CD14-positive monocyte (primary cell): ENCODE data around the gene VTI1A. TPM values are rescaled to one million over a fixed set of nuclear protein-coding genes. Genes with fewer than 3 reads are reported as not detected.
A peak's percentile ranks its signal among the peaks of the same experiment; 100 is the strongest.

Source experiments
- DNase-seq, 3 donors: peaks; one replicate each; pipeline ENCODE4 v3.0.0-alpha.2; 2011 to 2022
- H2AFZ ChIP-seq: 2 replicates; pipeline ENCODE4 v1.6.0; 2012; ENCODE audit warnings: mild to moderate bottlenecking, low read depth, low read length, inconsistent platforms; ENCODE audit not compliant: insufficient read depth, poor library complexity, severe bottlenecking
- H3K27ac ChIP-seq, 2 donors: 1 replicate in 1 of 2; 2 replicates in 1 of 2; pipeline ENCODE4 v1.5.1; 2012 to 2013; ENCODE audit warnings: low read length in 2 of 2, control low read depth in 1 of 2, inconsistent platforms in 1 of 2, low read depth in 1 of 2, mild to moderate bottlenecking in 1 of 2
- H3K27me3 ChIP-seq, 2 donors: one replicate each; pipeline versions ENCODE4 v1.6.0 to v1.6.1; 2011 to 2013; ENCODE audit warnings: low read length in 2 of 2; ENCODE audit not compliant: control insufficient read depth in 2 of 2, insufficient read depth in 2 of 2
- H3K36me3 ChIP-seq, 2 donors: replicated peaks in 1 of 2; 1 replicate in 1 of 2; 2 replicates in 1 of 2; pipeline versions ENCODE4 v1.5.1 to v1.6.1; 2012 to 2013; ENCODE audit warnings: low read length in 2 of 2, control low read depth in 1 of 2, inconsistent platforms in 1 of 2, mild to moderate bottlenecking in 1 of 2; ENCODE audit not compliant: insufficient read depth in 2 of 2, control insufficient read depth in 1 of 2
- H3K4me1 ChIP-seq, 2 donors: 1 replicate in 1 of 2; 2 replicates in 1 of 2; pipeline versions ENCODE4 v1.5.1 to v1.6.1; 2012 to 2013; ENCODE audit warnings: low read length in 2 of 2, control low read depth in 1 of 2, inconsistent platforms in 1 of 2, mild to moderate bottlenecking in 1 of 2, moderate library complexity in 1 of 2; ENCODE audit not compliant: insufficient read depth in 2 of 2, control insufficient read depth in 1 of 2
- H3K4me2 ChIP-seq: replicated peaks from 2 replicates; pipeline ENCODE3; 2012; ENCODE audit warnings: low read length, moderate library complexity, mild to moderate bottlenecking; ENCODE audit not compliant: poor library complexity, severe bottlenecking; ENCODE audit errors: extremely low read depth
- H3K4me3 ChIP-seq, 3 experiments: fragments of 200-600 bp in 1 of 3; sonication (generic) in 1 of 3; replicated peaks in 1 of 3; 1 replicate in 2 of 3; 2 replicates in 1 of 3; pipeline ENCODE4 v1.5.1; 2011 to 2013; ENCODE audit warnings: low read length in 3 of 3, mild to moderate bottlenecking in 3 of 3, control low read depth in 2 of 3, low read depth in 2 of 3, inconsistent platforms in 1 of 3, moderate library complexity in 1 of 3
- H3K79me2 ChIP-seq: 2 replicates; pipeline ENCODE4 v1.6.0; 2012; ENCODE audit warnings: mild to moderate bottlenecking, control low read depth, inconsistent platforms, low read length, moderate library complexity; ENCODE audit not compliant: insufficient read depth
- H3K9ac ChIP-seq: 2 replicates; pipeline ENCODE4 v1.6.0; 2017; ENCODE audit warnings: low read length, mild to moderate bottlenecking; ENCODE audit not compliant: insufficient read depth, poor library complexity, severe bottlenecking
- H3K9me3 ChIP-seq, 2 donors: replicated peaks in 1 of 2; 1 replicate in 1 of 2; 2 replicates in 1 of 2; pipeline versions ENCODE4 v1.5.1 to v1.6.1; 2012 to 2013; ENCODE audit warnings: low read length in 2 of 2, control low read depth in 1 of 2; ENCODE audit not compliant: control insufficient read depth in 1 of 2, insufficient read depth in 1 of 2
- H4K20me1 ChIP-seq: 2 replicates; pipeline ENCODE4 v1.6.0; 2012; ENCODE audit warnings: mild to moderate bottlenecking, low read length, control low read depth, moderate library complexity; ENCODE audit not compliant: insufficient read depth
- H3K27ac Mint-ChIP-seq, 7 donors: one replicate each; pipeline ENCODE4 v1.8.0; 2020; ENCODE audit warnings: mild to moderate bottlenecking in 7 of 7, mixed read lengths in 7 of 7, moderate library complexity in 6 of 7, inconsistent platforms in 2 of 7
- H3K27me3 Mint-ChIP-seq, 3 donors: one replicate each; pipeline ENCODE4 v1.8.0; 2021 to 2022; ENCODE audit warnings: low read depth in 3 of 3, mild to moderate bottlenecking in 3 of 3, mixed read lengths in 3 of 3, moderate library complexity in 3 of 3, inconsistent platforms in 1 of 3
- H3K36me3 Mint-ChIP-seq, 2 donors: one replicate each; pipeline ENCODE4 v1.8.0; 2020; ENCODE audit warnings: mixed read lengths in 2 of 2, inconsistent platforms in 1 of 2, mild to moderate bottlenecking in 1 of 2
- H3K4me1 Mint-ChIP-seq: one replicate; pipeline ENCODE4 v1.8.0; 2020; ENCODE audit warnings: mild to moderate bottlenecking, mixed read lengths
- H3K4me3 Mint-ChIP-seq, 2 donors: one replicate each; pipeline ENCODE4 v1.8.0; 2020; ENCODE audit warnings: mild to moderate bottlenecking in 2 of 2, mixed read lengths in 2 of 2, moderate library complexity in 1 of 2
- H3K9me3 Mint-ChIP-seq, 7 donors: one replicate each; pipeline ENCODE4 v1.8.0; 2020 to 2022; ENCODE audit warnings: mixed read lengths in 7 of 7, mild to moderate bottlenecking in 6 of 7, moderate library complexity in 6 of 7, inconsistent platforms in 2 of 7
- CTCF ChIP-seq: fragments of 200-600 bp; IDR thresholded peaks from one replicate; pipeline ENCODE4 v1.8.0; 2022; ENCODE audit warnings: antibody characterized with exemption, mild to moderate bottlenecking
- WGBS: methylation state at CpG from one replicate; pipeline ENCODE4 v1.1.5; 2013; ENCODE audit warnings: missing lambda C conversion rate; ENCODE audit not compliant: insufficient coverage; 5-methylcytosine and 5-hydroxymethylcytosine counted together
- intact Hi-C, 2 donors: fragments of 100-400 bp; cut with micrococcal nuclease; formaldehyde crosslinking; loops; one replicate each; pipeline versions ENCODE4 v1.15.0 to v1.15.1; 2023
- polyA plus RNA-seq, 3 donors: library from polyadenylated mRNA; depleted of rRNA in 1 of 3; unstranded in 2 of 3; stranded (reverse) in 1 of 3; fragments of 300-500 nt in 2 of 3; fragments of >200 nt in 1 of 3; fragmentation: Illumina TruSeq in 2 of 3; gene quantifications; 1 replicate in 2 of 3; 2 replicates in 1 of 3; pipeline ENCODE4 v1.2.3, GENCODE V29; 2012 to 2021

The VTI1A gene
- polyA plus RNA-seq, 3 donors, result 23.6 to 25.4 (median 24.1) TPM

DNA sequence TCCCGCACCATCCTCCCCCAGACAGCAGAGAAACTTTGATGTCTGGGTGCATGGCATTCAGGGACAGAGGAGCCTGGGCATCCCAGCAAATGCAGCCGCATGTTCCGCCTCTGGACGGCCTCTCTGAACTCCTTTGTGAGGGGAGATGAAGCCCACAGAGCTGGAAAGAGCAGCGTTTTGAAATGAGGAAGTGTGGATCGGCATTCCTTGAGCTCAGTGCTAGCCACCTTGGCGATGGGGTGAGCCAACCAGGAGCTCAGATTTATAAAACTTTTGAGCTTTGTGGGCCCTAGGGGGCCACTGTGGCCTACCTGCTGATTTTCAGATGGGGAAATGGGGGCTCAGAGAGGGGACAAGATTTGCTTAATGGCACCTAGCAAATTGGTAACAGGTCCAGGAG is 376.6 kb downstream of the VTI1A start:
- no peaks in the 10 kb centered on the region for H3K9me3 ChIP-seq
- no peaks in the 10 kb centered on the region for H3K36me3 ChIP-seq

DNA sequence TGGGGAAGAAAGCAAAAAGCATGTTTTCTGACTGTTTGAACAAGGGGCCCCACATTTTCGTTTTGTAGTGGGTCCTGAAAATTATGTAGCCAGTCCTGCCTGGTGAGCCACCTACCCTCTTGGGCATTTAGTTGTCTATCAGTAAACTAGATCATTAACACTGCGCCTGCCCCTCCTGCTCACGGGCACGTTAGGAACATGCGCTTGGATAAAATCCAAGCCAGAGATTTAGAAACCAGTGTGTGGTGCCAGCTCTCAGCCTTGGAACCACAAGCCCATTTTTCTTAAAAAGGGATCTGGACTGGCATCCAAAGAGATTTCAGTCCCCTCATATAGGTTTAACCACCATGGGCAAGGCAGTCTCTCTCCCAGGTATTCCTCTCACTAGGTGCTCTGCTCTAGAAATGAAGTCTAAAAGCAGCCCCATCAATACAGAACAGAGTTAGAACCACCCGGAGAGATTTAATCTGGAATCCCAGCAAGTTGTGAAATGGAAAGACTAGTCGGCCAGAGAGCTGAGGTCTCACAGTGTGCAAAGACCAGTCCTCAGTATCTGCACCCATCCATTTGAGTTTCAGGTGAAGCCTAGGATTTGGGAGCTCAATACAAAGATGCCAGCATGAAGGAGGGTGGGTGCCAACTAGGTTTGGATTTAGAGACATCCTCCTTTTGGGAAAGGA is 379.1 kb downstream of the VTI1A start:
- no peak overlapping the region for H3K4me3 Mint-ChIP-seq
- H3K27me3 Mint-ChIP-seq, result no peaks in the 10 kb centered on the region
- no peaks in the 10 kb centered on the region for H3K79me2 ChIP-seq
- DNase-seq, result no peak
- H3K9ac ChIP-seq, result no peak overlapping the region
- 45% methylated on average over 6 of the region's 7 CpGs for WGBS
- no peak overlapping the region for H2AFZ ChIP-seq
- no peak overlapping the region for H3K27ac ChIP-seq
- H3K36me3 Mint-ChIP-seq, result peaks cover 18 to 21% of the 10 kb centered on the region in 2 donors
- H3K27ac Mint-ChIP-seq, result no peak overlapping the region
- intact Hi-C loops, result no loop called here
- H3K36me3 ChIP-seq, result no peaks in the 10 kb centered on the region
- H4K20me1 ChIP-seq, result peaks cover under 1% of the 10 kb centered on the region
- H3K9me3 ChIP-seq, result no peaks in the 10 kb centered on the region
- no peaks in the 10 kb centered on the region for H3K9me3 Mint-ChIP-seq
- TF ChIP-seq CTCF, result no peak
- no peaks in the 10 kb centered on the region for H3K27me3 ChIP-seq
- H3K4me2 ChIP-seq, result no peak overlapping the region
- peaks cover 21% of the 10 kb centered on the region for H3K4me1 Mint-ChIP-seq
- peaks cover 9 to 13% of the 10 kb centered on the region in 2 donors for H3K4me1 ChIP-seq
- no peak overlapping the region for H3K4me3 ChIP-seq

More for the DNA sequence above, 376.6 kb downstream of the VTI1A start:
- Histone ChIP-seq H3K4me1 (peaks cover 27 to 28% of the 10 kb centered on the region in 2 donors), H2AFZ (no peak overlapping the region), H3K27ac (no peak overlapping the region), H3K9ac (no peak overlapping the region), H4K20me1 (peaks cover 10% of the 10 kb centered on the region), H3K79me2 (no peaks in the 10 kb centered on the region), H3K4me2 (no peak overlapping the region), H3K27me3 (no peaks in the 10 kb centered on the region), H3K4me3 (no peak overlapping the region)
- Mint-ChIP-seq H3K4me3 (no peak overlapping the region), H3K4me1 (peaks cover 42% of the 10 kb centered on the region), H3K36me3 (peaks cover 23 to 26% of the 10 kb centered on the region in 2 donors), H3K27ac (peak overlapping the region in 5 of 7 donors; percentile 22 to 59 (median 46)), H3K27me3 (peaks cover 0 to 2% (median 0%) of the 10 kb centered on the region in 3 donors), H3K9me3 (no peaks in the 10 kb centered on the region)
- peak in 1 of 3 donors; percentile 11 for DNase-seq
- no peak for TF ChIP-seq CTCF
- intact Hi-C loops, result no loop called here
- 37% methylated on average over 3 of the region's 7 CpGs for WGBS
